ENCODE data around the gene BPTF. TPM values are rescaled to one million over a fixed set of nuclear protein-coding genes. Genes with fewer than 3 reads are reported as not detected.
"Not testable (repeated sequence)": the region's sequence is repeated elsewhere in the genome, so short reads cannot be mapped to it uniquely, and the experiment has no call there.

The BPTF gene
- total RNA-seq, 1 experiment from 2014 or later: 30.2 TPM

DNA sequence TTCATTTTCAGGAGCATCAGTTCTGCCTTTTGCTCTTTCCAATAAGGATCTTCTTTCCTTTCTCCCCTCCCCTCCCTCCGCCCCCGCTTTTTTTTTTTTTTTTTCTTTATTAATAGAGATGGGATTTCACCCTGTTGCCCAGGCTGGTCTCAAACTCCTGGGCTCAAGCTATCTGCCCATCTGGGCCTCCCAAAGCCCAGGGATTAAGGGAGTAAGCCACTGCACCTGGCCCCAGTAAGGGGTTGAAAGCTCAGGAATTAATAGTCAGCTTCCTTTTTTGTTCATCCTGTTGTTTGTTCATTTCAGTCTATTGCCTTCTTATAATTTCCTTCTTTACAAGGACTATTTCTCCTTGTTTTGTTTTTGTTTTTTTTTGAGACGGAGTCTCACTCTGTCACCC lies 178.9 kb downstream of the BPTF start:
- DNase-seq (ENCODE audit: low read depth): no peak

DNA sequence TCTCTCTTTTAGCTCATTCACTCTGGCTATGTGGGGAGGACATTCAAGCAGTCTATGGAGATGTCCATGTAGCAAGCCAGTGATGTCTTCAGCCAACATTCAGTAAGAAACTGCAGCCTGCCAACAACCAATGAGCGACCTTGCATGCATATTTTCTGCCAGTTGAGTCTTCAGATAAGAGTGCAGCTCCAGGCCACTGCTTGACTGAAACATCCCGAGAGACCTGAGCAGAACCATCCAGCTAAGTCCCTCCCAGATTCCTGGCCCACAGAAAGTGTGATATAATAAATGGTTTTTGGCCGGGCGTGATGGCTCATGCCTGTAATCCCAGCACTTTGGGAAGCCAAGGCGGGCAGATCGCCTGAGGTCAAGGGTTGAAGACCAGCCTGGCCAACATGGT lies 181.5 kb downstream of the BPTF start:
- DNase-seq (ENCODE audit: low read depth): no peak

- DNase-seq (ENCODE audit: low read depth): no peak
Measured at GRCh38 chr17:68011199-68011665, 185.9 kb downstream of the BPTF start.

DNA sequence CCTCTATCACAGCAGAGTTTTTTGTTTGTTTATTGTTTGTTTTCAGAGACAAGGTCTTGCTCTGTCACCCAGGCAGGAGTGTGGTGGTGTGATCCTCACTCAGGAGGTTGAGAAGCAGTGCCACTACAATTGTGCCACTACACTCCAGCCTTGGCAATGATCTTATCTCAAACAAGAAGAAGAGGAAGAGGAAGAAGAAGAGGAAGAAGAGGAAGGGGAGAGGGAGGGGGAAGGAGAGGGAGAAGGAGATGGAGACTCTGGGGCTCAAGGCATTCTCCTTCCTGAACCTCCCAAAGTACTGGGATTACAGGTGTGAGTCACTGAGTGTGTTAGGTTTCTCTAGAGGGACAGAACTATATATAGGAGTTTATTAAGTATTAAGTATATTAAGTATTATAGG lies 188.1 kb downstream of the BPTF start:
- no peak for DNase-seq (ENCODE audit: low read depth)

DNA sequence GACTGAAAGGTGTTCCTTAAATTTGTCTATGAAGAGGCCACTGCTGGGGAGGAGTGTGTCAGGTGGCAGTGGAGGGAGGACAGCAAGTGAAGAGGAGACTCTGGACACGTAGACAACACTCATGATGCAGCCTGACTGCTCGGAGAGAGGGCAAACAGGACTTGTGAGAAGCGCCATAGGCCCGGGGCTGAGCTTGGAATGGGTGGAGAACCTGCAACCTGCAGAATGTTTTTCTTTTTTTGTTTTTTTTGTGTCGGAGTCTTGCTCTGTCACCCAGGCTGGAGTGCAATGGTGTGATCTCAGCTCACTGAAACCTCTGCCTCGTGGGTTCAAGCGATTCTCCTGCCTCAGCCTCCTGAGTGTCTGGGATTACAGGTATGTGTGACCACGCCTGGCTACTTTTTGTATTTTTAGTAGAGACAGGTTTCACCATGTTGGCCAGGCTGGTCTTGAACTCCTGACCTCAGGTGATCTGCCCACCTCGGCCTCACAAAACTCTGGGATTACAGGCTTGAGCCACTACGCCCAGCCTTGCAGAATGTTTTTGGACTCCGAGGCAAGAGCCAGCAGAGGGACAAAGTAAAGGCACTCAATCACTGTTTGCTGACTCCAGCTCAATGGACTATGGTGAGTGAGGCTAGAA lies 189.9 kb downstream of the BPTF start:
- no peak for DNase-seq (ENCODE audit: low read depth)

GRCh38 chr17:68016838-68017237 lies 191.5 kb downstream of the BPTF start:
- no peak for DNase-seq (ENCODE audit: low read depth)

- DNase-seq (ENCODE audit: low read depth): not testable (repeated sequence)
Measured at GRCh38 chr17:68018493-68018892, 193.2 kb downstream of the BPTF start.

- no peak for DNase-seq (ENCODE audit: low read depth)
Measured at GRCh38 chr17:68019336-68019674, 194.0 kb downstream of the BPTF start.

- DNase-seq (ENCODE audit: low read depth): peak; percentile 95
Measured at GRCh38 chr17:68019675-68020408, 194.5 kb downstream of the BPTF start.

- no peak for DNase-seq (ENCODE audit: low read depth)
Measured at GRCh38 chr17:68020409-68020756, 195.1 kb downstream of the BPTF start.

GRCh38 chr17:68020791-68021190 lies 195.5 kb downstream of the BPTF start:
- DNase-seq (ENCODE audit: low read depth): not testable (repeated sequence)

- DNase-seq (ENCODE audit: low read depth): no peak
Measured at GRCh38 chr17:68021963-68022362, 196.7 kb downstream of the BPTF start.

DNA sequence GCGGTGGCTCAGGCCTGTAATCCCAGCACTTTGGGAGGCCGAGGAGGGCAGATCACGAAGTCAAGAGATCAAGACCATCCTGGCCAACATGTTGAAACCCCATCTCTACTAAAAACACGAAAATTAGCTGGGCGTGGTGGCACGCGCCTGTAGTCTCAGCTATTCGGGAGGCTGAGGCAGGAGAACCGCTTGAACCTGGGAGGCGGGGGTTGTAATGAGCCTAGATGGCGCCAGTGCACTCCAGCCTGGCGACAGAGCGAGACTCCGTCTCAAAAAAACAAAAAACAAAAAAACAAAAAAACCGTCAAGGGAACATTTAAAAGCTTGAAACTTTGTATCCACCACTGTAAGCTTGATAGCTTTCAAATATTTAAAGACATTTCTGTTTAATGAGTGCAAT lies 197.2 kb downstream of the BPTF start:
- DNase-seq (ENCODE audit: low read depth): not testable (repeated sequence)

DNA sequence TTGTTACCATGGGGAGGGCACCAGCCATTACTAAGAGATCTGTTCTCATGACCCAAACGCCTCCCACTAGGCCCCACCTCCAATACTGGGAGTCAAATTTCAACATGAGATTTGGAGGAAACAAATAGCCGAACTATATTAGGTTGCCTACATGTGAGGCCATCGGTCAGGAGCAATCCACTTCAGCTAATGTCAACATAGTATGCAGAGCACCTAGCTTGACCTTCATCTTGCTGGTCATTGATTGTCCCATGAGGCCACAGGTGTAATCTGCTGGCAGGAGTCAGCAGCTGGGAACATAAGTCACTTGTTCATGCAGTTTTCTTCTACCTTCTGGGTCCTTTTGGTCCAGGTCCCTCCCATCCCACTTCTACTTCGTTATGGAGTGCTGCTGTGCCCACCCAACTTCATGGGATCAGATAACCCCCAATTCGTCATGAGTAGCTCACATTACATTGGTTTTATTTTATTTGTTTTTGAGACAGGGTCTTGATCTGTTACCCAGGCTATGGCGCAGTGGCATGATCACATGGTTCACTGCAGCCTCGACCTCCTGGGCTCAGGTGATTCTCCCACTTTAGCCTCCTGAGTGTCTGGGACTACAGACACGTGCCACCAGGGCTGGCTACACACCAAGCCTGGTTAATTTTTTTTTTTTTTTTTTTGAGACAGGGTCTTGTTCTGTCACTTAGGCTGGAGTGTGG lies 204.4 kb downstream of the BPTF start:
- DNase-seq (ENCODE audit: low read depth): no peak

Small RNA genes lying within 50 kb of the gene (small RNA-seq; reads per million reads assigned to genes)
- not detected for gene RN7SL622P

Other genes starting within 250 kb of the BPTF start
- 81.8 and 100.0 TPM in 2 replicates for gene NOL11, start 107.6 kb upstream of the BPTF start, total RNA-seq (2014; rRNA removed; shearing (Covaris generic))
- gene C17orf58, start 171.0 kb downstream of the BPTF start, total RNA-seq (2014; rRNA removed; shearing (Covaris generic)): 30.0 and 34.9 TPM in 2 replicates
- 281 and 347 TPM in 2 replicates for gene KPNA2, start 210.2 kb downstream of the BPTF start, total RNA-seq (2014; rRNA removed; shearing (Covaris generic))

Data from HT1080 (cell line).